HG03064 (cell line): Measurements from ENCODE around the gene TENM4.
"Not testable (repeated sequence)": the region's sequence is repeated elsewhere in the genome, so short reads cannot be mapped to it uniquely, and the experiment has no call there.

Source experiments
- ATAC-seq: cut with Tn5 transposase; IDR thresholded peaks from one replicate; pipeline ENCODE4 v1.9.1; 2021; ENCODE audit warnings: low read depth; ENCODE audit not compliant: unreplicated experiment

Gene TENM4

GRCh38 chr11:79192836-79193235 lies 248.0 kb downstream of the TENM4 start:
- no peak for ATAC-seq

- ATAC-seq: not testable (repeated sequence)
Observed at GRCh38 chr11:79191716-79192115, 249.1 kb downstream of the TENM4 start.

GRCh38 chr11:79190553-79190952 lies 250.3 kb downstream of the TENM4 start:
- not testable (repeated sequence) for ATAC-seq

DNA sequence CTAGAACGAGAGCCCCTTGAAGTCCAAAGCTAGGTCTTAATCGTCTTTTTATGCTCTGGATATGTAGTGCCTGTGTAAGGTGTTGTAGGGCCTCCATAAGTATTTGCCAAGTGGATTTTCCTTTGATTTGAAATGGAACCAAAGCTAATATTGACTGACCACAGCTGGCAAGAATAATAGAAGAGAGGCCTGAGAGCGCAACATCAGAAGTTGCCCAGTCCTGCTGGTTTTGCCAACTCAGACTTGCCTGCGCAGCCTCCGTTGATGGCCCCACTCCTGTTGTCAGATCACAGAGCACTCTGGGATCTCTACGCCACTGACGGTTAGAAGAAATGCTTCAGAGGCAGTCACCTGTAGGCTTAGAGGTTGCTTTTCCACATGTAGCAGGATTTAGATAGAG lies 251.2 kb downstream of the TENM4 start:
- no peak for ATAC-seq

GRCh38 chr11:79189055-79189454 lies 251.8 kb downstream of the TENM4 start:
- no peak for ATAC-seq

GRCh38 chr11:79186669-79187068 lies 254.2 kb downstream of the TENM4 start:
- ATAC-seq: no peak

DNA sequence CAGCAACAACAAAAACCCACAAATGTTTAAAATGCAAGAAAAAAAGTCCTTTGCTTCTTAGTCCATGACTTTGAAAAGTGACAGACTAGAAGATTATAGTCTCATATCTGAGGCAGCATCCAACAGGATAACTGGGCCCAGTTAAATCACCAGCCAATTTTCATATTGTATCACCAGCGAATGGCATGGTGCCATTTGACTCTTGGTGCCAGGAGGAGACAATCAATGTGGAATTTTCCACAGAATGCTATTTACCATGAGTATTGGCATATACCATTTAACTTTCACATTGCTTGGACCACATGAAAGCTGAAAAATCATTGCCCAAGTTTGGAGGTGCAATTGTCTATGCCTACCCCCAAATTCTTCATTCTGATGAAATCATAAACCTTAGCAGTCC lies 255.5 kb downstream of the TENM4 start:
- no peak for ATAC-seq

- no peak for ATAC-seq
Observed at GRCh38 chr11:79184285-79184684, 256.5 kb downstream of the TENM4 start.

DNA sequence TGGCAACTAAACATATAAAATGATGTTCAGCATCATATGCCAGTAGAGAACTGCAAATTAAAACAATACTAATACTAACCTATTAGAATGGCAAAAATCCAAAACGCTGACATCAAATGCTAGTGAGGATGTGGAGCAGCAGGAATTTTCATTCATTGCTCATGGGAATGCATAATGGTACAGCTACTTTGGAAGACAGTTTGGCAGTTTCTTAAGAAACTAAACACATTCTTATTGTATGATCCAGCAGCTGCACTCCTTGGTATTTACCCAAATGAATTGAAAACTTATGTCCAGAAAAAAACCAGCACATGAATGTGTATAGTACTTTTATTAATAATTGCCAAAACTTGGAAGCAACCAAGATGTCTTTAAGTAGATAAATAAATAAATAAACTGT lies 258.0 kb downstream of the TENM4 start:
- no peak for ATAC-seq

- ATAC-seq: no peak
Observed at GRCh38 chr11:79179087-79179486, 261.7 kb downstream of the TENM4 start.

- ATAC-seq: no peak
Observed at GRCh38 chr11:79174045-79175008, 266.5 kb downstream of the TENM4 start.

DNA sequence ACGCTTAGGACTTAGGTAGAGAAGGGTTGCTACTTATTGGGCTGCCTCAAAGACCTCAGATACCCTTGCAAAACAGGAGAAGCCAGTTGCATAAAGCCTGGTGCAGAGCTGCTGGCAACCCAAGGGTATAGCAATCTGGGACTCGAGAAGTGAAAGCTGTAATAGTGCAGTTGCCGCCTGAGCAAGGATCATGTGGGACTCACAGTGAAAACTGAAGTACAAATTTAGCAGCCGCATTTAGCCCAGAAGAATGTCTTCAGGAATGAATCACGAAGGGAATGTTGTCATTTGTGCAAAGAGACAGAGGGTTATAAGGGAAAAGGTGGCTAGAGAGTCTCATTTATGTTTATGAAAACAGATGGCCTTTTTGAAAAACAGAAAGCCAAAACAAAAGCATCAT lies 267.2 kb downstream of the TENM4 start:
- ATAC-seq: no peak

- ATAC-seq: no peak
Observed at GRCh38 chr11:79170321-79170720, 270.5 kb downstream of the TENM4 start.

GRCh38 chr11:79168530-79169110 lies 272.2 kb downstream of the TENM4 start:
- ATAC-seq: no peak

GRCh38 chr11:79167510-79168188 lies 273.2 kb downstream of the TENM4 start:
- no peak for ATAC-seq

GRCh38 chr11:79165908-79166307 lies 274.9 kb downstream of the TENM4 start:
- no peak for ATAC-seq

DNA sequence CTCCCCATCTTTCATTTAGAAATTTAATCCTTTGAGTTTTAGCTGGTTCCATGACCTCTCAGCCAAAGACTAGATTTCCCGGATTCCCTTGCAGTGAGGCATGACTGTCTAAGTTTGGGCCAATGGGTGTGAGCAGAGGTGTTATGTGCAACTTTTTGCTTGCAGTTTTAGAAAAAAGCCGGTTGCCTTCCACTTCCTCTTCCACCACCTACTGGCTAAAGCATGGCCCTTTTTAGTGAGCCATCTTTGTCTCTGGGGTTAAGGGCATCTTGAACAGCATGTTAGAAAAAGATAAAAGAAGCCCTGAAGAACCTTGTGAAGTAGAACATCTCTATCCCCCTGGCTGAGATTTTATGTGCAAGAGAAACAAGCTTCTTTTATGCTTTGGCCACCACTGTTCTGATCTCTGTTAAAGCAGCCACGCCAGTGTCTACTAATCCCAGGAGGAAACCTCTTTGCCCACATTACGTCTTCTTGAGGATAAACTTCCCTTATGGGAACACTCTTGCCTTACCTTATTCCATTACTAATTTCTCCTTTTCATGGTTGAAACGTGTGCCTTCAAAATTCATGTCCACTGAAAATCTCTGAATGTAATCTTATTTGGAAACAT lies 279.9 kb downstream of the TENM4 start:
- ATAC-seq: no peak

- no peak for ATAC-seq
Observed at GRCh38 chr11:79159657-79160450, 281.0 kb downstream of the TENM4 start.

DNA sequence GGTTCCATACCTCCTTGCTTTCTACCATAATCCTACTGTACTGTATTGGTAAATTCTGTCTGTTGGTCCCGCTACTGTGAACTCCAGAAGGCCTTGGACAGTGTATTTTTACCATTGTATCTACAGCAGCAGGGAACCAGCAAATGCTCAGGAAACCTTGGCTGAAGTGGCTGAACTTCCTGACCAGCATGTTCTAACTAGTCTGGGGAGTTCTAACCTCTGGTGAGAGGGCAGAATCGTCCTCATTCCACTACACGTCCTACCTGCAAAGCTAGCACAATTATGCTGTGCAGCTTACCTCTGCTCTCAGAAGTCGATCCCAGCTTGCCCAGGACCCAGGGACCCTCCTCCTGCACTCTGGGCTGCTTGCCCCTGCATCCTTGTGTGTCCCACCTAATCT lies 283.1 kb downstream of the TENM4 start:
- ATAC-seq: no peak

- no peak for ATAC-seq
Observed at GRCh38 chr11:79156031-79156430, 284.8 kb downstream of the TENM4 start.
